ENCODE measurements around the gene TGFB1I1.
"Not testable (repeated sequence)": the region's sequence is repeated elsewhere in the genome, so short reads cannot be mapped to it uniquely, and the experiment has no call there.

Gene TGFB1I1

DNA sequence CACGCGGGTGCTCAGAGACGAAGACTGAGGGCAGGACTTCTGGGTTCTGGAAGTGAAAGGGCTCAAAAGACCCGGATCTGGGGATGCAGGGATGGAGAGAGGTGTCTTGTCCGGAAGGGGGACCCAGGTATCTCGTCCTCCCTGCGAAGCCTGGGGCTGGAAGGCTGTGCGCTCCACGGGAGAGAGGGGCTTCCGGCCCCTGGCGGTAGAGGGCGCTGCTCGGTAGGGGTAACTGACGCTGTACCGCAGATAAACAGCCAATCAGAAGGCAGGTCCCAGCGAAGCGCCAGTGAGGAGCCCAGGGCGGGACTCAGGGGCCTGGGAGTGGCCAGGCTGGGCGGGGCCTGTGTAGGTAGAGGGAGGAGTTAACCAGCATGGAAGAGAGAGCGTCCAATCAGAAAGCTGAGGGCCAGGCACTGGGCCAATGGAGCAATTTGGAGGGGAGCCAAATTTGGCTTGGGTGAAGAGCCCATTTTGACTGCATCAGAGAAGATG lies 804 bp downstream of the TGFB1I1 start:
- DNase-seq = peak; percentile 90 to 93

DNA sequence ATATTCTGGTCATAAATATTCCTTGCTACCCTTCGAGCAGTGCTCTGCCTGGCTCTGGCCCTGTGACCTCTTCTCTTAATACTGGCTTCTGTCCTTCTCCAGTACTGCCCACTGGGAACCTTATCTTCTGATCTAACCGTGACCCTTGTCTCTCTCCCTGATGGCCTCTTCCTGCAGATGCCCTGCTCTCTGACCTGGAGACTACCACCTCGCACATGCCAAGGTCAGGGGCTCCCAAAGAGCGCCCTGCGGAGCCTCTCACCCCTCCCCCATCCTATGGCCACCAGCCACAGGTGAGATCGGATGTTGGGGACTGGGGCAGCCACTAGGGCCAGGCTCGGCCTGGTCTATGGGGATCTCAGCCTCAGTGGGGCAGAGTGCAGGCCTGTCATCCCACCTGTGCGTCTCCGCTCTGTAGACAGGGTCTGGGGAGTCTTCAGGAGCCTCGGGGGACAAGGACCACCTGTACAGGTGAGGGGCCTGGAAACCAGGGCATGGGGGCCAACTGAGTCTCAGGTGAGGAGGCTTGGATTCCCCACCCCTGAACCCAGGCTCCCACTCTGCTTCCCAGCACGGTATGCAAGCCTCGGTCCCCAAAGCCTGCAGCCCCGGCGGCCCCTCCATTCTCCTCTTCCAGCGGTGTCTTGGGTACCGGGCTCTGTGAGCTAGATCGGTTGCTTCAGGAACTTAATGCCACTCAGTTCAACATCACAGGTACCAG lies 1.5 kb downstream of the TGFB1I1 start:
- no peak for DNase-seq

DNA sequence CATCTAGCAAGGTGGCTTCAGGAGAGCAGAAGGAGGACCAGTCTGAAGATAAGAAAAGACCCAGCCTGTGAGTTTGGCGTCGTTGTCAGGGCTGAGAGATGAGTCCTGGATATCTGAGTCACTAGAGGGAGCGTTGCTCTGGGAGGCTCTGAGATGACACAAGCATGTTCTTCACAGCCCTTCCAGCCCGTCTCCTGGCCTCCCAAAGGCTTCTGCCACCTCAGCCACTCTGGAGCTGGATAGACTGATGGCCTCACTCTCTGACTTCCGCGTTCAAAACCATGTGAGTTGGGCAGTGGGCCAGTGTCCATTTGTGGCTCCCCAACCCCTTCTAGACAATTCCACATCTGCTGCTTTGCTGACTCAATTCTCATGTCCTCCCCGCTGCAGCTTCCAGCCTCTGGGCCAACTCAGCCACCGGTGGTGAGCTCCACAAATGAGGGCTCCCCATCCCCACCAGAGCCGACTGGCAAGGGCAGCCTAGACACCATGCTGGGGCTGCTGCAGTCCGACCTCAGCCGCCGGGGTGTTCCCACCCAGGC lies 2.3 kb downstream of the TGFB1I1 start:
- DNase-seq = no peak

DNA sequence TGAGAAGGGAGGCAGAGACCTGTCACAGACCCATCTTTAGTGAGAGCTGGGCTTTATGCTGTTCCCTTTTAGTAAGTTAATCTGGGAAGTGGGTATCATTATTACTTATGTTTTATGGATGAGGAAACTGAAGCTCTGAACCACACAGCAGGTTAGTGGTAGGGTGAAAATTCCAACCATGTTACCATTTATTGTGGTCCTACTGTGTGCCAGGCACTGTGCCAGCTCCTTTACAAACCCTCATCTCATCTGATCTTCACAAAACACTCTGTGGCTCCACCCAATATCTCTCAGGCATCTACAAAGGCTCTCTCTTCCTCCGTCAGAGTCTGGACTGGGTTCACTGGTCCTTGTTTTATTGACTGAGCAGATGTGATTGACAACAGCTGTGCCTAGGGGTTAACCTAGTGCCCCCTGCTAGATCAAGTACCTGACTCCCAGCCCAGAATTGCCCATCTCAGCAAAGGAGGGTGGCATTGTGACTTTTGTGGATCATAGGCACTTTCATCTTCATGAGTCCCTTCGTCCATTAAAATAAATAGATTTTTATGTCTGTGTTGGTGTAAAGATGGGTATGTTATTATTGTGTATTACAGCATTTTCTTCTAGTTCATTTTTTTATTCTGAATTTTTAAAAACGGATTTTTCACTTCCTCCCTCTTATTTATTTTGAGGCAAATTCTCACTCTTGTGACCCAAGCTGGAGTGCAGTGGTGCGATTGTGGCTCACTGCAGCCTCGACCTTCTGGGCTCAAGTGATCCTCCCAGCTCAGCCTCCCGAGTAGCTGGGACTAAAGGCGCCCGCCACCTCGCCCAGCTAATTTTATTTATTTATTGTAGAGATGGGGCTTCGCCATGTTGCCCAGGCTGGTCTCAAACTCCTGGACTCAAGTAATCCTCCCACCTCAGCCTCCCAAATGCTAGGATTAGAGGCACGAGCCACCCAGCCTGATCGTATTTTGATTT lies 3.1 kb downstream of the TGFB1I1 start:
- no peak for DNase-seq

DNA sequence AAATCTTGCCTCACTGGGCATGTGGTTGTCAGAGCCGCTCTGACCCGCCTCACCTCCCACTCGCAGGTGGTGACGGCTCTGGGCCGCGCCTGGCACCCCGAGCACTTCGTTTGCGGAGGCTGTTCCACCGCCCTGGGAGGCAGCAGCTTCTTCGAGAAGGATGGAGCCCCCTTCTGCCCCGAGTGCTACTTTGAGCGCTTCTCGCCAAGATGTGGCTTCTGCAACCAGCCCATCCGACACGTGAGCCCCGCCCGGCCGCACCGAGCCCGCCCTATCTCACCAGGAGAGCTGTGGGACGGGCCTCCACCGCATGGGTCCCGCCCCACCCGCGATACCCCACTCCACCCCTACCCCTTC lies 4.0 kb downstream of the TGFB1I1 start:
- no peak for DNase-seq

DNA sequence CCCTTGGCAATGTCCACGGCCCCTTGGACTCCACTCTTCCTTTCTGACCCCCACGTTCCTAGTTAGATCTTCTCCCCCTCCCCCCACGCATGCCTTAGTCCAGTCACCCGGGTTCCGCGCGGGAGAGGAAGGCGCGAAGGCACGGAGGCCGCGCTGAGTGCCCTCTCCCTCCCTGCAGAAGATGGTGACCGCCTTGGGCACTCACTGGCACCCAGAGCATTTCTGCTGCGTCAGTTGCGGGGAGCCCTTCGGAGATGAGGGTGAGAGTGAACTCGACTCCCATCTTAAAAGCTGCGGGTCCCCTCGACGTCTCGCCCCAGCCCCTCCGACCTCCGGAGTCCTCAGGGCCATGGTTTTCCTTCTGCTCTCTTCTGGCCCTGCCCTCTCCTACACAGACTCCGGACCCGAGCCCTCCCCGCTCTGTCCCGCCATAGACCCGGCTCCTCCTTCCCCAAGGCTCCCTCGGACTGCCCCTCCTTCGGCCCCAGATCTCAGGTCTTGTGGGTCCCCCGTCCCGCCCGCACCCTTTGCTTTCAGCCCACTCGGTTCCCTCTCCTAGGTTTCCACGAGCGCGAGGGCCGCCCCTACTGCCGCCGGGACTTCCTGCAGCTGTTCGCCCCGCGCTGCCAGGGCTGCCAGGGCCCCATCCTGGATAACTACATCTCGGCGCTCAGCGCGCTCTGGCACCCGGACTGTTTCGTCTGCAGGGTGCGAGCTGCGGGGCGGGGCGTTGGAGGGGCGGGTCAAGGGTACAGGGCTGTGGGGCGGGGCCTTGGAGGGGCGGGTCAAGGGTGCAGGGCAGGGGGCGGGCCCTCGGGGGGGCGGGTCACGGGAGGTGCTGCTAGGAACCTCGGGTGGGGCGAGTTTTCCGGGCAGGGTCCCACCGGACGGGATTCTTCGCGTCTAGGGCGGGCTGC lies 4.6 kb downstream of the TGFB1I1 start:
- peak; percentile 43 to 57 for DNase-seq

DNA sequence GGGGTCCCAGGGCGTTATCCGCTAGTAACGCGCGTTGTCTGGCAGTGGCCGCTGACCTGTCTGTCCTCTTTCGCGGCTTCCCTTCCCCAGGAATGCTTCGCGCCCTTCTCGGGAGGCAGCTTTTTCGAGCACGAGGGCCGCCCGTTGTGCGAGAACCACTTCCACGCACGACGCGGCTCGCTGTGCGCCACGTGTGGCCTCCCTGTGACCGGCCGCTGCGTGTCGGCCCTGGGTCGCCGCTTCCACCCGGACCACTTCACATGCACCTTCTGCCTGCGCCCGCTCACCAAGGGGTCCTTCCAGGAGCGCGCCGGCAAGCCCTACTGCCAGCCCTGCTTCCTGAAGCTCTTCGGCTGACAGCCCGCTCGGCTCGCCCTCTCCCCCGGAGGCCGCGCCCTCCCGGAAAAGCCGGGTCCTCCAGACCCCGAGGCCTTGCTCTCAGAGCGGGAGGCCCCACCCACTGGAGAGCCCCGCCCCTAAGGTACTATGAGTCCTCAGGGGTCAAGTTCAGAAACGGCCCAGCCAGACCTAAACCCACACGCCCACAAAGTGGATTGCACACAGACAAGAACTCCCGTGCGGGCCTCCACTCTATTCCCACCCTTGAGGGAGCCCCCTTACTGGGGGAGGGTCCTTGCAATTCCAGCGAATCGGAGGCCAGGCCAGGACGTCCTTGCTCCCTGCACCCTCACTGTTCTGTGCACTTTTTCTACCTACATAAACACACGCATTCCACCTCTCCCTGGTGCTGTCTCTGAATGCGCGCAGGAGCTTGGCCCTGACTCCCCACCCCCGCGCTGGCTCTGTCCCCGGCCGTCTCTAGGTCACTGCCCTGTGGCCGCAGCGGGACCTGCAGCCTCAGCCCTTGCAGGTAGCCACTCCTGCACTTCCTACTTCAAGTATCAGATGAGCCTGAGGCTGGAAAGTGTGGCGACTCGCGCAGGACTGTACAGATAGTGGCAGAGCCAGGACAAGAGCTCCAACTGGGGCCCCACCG lies 5.6 kb downstream of the TGFB1I1 start:
- peak in 1 of 2 experiments; percentile 21 for DNase-seq

DNA sequence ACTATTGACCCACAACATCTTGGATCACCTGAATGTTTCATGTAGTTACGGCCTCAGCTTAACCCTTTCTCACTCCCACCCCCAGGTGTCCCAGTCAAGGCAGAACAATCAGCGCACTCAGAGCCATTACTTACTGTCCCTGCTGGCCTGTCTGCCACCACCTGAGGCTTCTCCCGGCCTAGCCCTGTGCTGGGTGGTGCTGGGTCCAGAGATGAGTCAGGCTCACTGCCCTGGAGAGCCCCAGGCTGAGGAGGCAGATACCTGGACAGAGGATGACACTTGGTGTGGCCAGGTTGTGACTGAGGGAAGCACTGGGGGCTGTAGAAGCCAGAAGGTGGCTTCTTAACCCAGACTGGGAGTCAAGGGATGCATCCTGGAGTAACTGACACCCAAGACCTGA lies 7.0 kb downstream of the TGFB1I1 start:
- no peak for DNase-seq

DNA sequence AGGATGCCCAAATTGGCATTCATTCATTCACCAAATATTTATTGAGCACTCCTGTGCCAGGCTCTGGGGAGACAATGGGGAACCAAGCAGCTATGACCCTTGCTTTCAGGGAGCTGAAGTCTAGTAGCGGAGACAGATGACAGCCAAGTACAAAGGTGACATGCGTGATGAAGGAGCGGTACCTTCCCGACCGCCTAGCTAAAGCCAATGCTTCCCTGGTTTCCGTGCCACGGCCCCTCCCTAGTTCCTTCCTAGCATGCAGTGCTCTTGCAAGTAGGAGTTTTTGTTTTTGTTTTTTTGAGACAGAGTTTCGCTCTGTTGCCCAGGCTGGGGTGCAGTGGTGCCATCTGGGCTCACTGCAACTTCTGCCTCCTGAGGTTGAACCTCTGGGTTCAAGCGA lies 7.8 kb downstream of the TGFB1I1 start:
- no peak for DNase-seq

DNA sequence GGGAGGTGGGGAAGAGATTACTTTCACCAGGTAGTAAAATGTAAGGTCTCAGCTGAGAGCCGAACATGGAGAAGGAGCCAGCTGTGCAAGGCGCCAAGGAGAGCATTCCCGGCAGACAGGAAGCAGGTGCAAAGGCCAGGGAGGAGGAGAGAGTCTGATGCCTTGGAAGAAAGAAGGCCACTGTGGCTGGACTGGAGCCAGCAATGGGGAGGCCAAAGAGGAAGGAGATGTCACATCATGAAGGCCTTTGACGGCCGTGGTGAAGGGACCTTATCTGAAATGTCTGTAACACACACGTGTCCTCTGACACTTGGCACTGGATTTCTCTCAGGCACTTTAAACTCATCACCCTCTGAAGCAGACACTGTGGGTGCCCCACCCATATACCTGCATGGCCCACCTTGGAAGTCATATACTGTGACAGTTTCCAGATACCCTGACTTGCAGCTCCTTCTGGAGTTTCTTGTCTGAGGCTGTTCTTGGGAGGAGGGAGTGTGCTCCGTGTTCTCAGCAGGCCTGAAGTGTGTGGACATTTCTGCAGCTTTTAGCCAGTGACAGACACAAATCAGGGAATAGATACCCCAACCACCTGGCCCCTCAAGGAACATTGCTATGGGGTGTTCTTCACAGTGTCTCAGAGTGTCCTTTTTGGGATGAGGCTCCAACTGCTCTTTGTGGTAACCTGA lies 9.0 kb downstream of the TGFB1I1 start:
- DNase-seq = no peak

DNA sequence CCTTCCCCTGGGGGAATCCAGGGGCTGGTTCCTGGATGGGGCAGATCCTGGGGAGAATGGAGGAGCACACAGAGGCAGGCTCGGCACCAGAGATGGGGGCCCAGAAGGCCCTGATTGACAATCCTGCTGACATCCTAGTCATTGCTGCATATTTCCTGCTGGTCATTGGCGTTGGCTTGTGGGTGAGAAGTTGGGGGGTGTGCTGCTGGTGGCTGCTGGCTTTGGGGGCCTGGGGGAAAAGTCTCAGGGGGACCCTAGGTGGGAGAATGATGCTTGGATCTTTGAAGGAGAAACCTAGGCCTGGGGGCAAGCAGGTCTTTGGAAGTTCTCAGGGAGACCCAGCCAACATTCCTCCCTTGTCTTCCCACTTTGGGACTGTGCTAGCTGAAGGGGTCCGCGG lies 11.1 kb downstream of the TGFB1I1 start, which contains the start of gene SLC5A2:
SLC5A2 (plus strand) TSS at position 43 of the 400 bp plus-strand sequence; CDS start at position 57, 14 bp downstream.
- no peak for DNase-seq

DNA sequence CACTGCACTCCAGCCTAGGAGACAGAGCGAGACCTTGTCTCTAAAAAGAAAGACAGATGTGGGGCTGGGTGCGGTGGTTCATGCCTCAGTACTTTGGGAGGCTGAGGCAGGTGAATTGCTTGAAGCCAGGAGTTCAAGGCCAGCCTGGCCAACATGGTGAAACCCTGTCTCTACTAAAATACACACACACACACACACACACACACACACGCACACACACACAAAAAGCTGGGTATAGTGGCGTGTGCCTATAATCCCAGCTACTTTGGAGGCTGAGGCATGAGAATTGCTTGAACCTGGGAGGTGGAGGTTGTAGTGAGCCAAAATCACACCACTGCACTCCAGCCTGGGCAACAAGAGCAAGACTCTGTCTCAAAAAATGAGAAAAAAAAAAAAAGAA lies 12.1 kb downstream of the TGFB1I1 start:
- DNase-seq = not testable (repeated sequence)

DNA sequence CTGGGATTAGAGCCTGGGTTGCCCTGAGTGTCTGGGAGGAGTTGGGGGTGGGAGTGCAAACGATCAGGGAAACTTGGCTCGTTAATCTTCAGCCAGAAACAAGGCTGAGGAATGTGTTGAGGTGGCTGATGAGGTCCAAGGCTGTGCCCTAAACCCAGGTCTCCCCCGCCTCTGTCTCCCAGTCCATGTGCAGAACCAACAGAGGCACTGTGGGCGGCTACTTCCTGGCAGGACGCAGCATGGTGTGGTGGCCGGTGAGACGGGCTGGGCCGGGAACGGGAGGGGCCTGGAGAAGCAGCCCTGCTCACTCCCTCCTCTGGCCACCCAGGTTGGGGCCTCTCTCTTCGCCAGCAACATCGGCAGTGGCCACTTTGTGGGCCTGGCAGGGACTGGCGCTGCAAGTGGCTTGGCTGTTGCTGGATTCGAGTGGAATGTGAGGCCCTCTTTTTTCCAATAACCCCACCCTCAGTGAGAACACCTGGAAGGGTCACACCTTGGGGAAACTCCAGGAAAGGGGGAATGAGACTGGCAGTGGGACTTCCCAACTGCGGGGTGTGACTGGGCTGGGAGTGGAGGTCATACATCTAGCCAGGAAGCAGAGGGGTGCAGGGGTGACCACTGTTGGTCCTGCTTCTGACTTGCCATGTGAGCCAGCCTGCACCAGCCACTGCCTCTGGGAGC lies 12.7 kb downstream of the TGFB1I1 start:
- DNase-seq = no peak

DNA sequence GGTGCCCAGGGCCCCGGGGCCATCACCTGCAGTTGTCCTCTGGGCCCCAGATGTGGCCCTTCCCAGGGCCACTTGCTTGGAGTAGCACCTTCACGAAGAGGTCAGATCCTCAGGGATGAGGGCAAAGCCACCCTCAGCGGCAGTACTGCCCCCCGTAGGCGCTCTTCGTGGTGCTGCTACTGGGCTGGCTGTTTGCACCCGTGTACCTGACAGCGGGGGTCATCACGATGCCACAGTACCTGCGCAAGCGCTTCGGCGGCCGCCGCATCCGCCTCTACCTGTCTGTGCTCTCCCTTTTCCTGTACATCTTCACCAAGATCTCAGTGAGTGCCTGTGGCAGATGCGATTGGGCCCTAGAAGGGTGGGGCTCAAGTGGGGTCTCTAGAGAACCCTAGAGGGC lies 13.6 kb downstream of the TGFB1I1 start:
- DNase-seq = no peak

DNA sequence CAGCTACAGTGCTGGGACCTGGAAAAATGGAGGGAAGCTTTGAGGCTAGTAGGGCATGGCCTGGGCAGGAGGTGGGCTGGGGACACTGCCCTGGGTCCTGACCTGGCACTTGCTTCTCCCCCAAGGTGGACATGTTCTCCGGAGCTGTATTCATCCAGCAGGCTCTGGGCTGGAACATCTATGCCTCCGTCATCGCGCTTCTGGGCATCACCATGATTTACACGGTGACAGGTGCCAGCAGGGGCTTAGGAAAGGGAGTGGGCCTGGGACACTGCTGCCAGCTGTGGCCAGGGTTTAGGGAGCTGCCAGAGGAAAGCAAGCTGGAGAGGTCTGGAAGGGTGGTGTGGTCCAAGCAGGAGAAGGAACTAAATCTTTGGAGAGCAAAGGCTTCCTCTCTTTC lies 14.1 kb downstream of the TGFB1I1 start:
- no peak for DNase-seq

DNA sequence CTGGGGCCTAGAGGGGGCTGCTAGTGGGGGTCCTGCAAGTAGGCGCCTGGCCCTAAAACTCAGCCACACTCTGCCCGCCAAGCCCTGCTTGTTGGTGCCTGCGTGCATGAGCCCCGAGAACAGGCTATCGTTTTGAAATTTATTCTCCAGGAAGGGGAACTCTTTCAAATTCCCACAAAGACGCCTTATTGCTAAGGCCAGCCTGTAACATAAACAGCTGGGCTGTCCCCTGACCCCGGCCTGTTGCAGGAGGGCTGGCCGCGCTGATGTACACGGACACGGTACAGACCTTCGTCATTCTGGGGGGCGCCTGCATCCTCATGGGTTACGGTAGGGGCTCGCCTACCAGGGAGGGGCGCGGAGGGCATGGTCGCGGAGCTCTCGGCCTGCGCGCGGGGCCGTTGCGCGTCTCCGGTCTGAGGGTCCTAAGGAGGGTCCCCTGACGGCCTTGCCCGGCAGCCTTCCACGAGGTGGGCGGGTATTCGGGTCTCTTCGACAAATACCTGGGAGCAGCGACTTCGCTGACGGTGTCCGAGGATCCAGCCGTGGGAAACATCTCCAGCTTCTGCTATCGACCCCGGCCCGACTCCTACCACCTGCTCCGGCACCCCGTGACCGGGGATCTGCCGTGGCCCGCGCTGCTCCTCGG lies 15.2 kb downstream of the TGFB1I1 start:
- no peak for DNase-seq

DNA sequence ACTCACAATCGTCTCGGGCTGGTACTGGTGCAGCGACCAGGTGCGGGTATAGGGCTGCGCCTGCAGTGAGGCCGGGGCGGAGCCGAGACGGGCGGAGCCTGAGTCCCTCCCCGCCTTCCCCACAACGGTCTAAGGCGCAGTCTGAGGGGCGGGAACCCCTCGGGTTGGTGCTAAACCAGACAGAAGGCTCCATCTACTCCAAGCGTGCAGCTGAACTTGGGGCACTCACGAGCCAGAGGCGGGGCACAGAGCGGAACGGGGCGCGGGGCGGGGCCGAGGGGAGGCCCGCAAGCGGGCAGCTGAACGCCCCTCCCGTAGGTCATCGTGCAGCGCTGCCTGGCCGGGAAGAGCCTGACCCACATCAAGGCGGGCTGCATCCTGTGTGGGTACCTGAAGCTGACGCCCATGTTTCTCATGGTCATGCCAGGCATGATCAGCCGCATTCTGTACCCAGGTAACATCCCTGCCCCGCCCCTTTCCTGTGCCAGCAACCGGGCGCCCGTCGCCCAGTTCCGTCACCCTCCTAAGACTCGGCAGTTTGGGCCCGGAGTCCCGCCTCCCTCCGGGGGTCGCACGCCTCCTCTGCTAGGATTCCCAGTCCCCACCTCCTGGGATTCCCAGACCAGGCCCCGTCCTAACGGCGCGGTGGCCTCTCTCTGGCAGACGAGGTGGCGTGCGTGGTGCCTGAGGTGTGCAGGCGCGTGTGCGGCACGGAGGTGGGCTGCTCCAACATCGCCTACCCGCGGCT lies 15.9 kb downstream of the TGFB1I1 start:
- peak; percentile 48 to 59 for DNase-seq

DNA sequence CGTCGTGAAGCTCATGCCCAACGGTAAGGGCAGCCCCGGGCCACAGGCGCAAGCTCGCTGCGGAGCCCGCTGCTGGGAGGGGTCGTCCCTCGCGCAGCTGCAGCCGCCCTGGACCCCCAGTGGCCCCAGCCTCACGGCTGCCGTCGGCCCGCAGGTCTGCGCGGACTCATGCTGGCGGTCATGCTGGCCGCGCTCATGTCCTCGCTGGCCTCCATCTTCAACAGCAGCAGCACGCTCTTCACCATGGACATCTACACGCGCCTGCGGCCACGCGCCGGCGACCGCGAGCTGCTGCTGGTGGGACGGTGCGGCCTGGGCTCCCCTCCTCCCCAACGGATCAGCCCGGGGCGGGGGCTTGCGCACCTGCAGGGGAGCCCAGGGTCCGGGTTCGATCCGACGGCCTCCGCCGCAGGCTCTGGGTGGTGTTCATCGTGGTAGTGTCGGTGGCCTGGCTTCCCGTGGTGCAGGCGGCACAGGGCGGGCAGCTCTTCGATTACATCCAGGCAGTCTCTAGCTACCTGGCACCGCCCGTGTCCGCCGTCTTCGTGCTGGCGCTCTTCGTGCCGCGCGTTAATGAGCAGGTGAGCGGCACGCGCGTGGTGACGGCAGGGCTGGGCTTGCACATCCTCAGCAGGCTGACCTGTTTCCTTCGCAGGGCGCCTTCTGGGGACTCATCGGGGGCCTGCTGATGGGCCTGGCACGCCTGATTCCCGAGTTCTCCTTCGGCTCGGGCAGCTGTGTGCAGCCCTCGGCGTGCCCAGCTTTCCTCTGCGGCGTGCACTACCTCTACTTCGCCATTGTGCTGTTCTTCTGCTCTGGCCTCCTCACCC lies 16.7 kb downstream of the TGFB1I1 start:
- no peak for DNase-seq
